GM11168 (cell line): ENCODE measurements around the gene PRELP.
"Not testable (repeated sequence)": the region's sequence is repeated elsewhere in the genome, so short reads cannot be mapped to it uniquely, and the experiment has no call there.

Experiments
- in situ Hi-C: fragments of 300-500 bp; cut with MboI; formaldehyde crosslinking; loops from one replicate; pipeline ENCODE4 v1.12.0; 2022; ENCODE audit warnings: low sequenced_read_pairs; ENCODE audit not compliant: unreplicated experiment

PRELP gene

DNA sequence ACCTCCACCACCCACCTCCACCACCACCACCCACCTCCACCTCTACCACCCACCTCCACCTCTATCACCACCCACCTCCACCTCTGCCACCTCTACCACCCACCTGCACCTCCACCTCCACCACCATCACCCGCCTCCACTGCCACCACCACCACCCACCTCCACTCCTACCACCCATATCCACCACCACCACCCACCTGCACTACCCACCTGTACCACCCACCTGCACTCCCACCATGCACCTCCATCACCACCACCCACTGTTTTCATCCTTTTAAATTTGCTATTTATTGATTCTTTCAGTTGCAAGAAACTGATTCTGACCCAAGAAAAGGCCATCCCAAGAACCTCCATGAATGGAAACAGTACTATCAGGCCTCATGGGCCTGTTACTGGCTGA lies 24.7 kb downstream of the PRELP start:
- in situ Hi-C loops = loop anchor here (5.0 kb wide), 1 partner anchor 207 kb away; no protein-coding TSS in a partner anchor

DNA sequence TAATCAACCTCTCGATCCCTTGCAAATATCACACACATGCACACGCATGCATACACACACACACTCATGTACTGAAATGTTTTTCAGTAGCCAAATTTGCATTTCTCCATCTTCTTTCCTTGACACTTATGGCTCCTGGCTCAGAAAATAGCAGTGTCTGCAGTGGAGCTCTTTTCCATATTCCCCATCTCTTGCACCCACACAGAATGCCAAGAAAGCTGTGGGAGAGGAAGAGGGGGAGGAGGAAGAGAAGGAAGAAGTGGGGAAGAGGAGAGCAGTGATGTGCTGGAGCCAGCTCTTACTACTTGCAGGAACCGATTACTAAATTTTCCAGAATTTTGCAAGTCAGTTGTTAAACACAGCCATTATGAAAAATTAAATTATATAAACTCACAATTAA lies 28.2 kb downstream of the PRELP start:
- in situ Hi-C loops = loop anchor here (5.0 kb wide), 1 partner anchor 203 kb away; no protein-coding TSS in a partner anchor

DNA sequence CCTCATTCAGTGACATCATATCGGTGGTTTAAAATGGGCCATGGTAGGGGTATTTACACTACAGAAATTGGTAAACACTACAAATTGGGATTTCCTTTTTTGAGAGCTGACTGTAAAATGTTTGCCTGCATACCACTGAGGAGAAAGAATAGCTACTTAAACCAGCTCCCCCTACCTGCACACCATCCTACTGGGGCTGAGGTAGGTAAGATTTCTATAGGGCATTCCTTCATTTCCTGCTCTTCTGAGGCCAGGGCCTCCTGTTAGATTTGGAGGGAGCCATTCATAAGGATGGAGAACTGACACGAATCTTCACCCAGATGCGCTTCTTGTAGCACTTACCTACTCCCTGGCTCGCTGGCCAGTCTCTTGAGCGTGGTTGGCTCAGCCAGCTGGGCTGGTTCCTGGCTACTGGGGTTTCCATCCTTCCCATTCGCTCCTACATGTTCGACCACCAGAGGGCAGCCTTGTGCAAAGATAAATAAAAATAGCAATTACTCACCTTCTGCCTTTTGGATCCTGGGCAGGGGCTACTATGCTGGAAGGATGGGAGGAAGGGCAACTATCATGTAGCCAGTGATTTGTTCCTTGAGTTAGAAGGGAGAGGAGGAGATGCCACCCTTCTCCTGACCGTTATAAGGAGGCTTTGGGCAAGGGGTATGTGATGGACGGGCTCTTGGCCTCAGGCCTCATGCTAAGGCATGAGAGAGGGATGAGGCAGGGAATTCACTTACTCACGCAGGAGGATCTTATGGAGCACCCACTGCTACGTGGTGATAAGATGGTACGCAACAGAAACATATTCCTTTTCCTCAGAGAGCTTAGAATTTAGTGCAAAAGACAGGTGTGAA lies 29.0 kb downstream of the PRELP start:
- in situ Hi-C loops = loop anchor here (5.0 kb wide), 1 partner anchor 203 kb away; no protein-coding TSS in a partner anchor

DNA sequence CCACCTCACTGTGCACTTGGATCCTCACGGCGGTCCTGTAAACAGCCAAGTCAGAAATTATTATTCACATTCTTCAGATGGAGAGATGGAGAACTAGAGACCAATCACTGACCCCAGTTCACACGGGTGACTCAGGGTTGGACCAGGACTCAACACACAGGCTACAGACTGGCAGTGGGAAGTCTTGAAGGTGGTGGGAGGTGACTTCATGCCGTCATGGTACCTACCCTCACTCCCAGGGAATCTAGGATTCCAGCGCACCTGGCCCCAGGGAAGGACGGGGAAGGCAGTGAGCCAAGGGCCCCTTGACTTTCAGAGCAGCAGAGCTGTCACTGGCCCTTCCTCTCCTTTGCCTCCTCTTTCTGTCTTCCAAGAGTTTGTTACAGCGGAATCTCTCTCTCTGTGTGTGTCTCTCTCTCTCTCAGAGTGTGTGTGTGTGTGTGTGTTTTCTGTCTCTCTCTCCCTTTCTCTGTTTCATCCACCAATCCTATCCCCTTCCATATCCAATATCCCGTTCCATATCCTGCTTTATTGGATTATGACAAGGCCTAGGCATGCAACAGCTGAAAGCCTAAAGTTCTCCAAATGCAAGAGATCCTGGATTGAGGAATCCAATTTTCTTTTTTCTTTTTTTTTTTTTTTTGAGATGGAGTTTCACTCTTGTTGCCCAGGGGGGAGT lies 30.1 kb downstream of the PRELP start:
- in situ Hi-C loops = no loop called here

DNA sequence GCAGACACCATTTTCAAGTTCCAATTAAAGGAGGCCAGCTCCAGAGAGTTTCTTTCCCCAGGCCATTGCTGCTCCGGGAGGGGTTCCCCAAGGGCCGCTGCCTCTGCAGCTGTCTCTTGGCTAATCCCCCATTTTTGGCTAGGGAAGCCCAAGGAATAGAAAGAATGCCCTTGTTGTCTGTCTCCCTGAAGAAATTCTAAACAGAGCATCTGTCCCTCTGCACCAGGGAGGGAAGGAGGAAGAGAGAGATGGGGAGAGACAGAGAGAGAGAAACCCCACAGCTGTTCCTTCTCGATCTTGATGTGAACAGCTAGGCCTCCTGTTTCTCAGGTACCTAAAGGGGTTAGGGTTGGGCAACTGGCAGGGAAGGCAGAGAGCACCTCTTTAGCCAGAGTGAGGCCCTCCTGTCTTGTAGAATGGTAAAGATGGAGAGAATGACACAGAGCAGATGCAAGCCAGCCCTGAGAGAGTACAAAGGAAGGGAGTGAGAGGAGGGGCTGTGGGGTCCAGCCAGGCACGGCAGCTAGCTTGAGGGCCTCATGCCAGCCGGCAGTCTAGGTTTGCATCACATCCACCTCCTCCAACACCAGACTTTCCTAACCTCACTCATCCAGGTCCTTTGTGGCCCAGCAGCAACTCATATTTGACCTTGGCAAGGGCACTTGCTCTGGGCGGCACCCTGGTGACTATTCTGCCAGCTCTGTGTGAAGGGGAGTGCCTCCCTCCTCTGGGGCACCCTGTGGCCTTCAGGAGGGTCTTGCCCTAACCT lies 31.4 kb downstream of the PRELP start:
- in situ Hi-C loops = no loop called here

DNA sequence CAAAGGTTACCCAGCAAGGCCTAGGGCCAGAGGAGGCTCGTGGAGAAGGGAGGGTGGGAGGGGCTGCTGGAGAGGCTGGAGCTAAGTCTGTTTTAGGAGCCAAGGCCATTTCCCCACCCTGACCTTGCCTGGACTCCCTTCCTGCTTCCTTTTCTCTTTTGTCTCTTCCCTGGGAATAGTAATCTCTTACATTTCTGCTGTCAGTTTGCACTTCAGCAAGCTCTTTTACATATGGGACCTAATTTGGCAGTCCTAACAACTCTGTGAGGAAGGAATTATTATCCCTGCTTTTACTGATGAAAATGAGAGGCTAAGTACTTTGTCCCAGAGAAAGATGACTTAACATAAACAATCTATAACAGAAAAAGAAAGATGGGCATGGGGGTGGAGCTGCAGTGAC lies 32.2 kb downstream of the PRELP start:
- in situ Hi-C loops = no loop called here

DNA sequence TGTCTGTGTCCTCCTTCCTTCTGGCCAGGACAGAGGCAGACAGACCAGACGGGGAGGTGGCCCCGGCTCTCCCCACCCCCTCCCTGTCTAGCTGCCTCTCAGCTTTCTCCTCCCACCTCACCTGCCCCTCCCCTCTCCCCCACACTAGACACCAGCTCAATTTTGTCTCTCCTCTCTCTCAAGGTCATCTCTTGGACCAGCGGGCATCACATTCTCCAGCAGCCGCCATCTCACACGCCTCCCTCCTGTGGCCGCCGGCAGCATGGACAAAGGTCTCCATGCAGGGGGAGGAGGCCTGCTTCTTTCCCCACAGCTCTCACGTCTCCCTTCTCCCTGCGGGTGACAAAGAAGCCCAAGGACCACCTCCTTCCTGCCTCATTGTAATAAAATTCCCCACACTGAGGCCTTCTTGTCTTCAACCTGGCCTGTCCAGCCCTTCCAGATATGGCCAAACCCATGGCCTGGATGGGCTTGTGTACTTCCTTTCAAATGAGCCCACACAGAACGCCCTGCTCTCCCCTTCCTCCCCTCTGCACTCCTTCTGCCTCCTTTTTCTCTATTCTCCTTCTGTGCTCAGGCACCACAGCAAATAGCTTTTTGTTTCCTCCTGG lies 33.0 kb downstream of the PRELP start:
- in situ Hi-C loops = no loop called here

DNA sequence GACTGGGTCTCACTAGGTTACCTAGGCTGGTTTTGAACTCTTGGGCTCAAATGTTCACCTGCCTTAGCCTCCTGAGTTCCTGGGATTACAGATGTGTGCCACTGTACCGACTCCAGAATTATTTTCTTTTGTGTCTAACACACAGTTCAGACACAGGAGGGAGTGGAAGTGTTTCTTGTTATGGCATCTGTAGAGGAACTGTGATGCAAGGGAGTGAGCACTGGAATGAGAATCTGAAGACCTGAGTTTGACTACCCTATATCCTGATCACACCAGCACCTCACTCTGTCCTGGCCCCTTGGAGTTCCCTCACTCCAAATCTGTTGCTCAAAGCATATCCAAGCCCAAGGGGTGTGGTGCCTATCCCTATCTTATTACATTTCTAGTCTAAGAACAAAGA lies 33.5 kb downstream of the PRELP start:
- in situ Hi-C loops = no loop called here

DNA sequence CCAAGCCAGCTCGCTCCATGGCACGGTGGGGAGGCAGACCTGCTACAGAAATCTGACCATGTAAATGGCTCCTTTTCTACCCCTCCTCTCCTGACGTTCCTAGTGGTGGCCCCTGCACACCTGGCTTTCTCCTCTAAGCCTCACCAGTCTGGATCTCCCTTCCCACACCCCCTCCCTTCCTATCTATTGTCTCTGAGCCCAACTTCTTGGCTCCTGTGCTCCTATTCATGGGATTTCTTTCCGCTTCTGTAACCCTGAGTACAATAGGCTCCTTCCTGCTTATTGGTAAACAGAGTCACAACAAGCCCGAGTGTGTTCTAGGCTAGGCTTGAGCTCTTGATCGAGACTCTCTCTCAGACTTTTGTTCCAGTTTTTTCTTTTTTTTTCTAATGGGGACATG lies 35.9 kb downstream of the PRELP start:
- in situ Hi-C loops = no loop called here

DNA sequence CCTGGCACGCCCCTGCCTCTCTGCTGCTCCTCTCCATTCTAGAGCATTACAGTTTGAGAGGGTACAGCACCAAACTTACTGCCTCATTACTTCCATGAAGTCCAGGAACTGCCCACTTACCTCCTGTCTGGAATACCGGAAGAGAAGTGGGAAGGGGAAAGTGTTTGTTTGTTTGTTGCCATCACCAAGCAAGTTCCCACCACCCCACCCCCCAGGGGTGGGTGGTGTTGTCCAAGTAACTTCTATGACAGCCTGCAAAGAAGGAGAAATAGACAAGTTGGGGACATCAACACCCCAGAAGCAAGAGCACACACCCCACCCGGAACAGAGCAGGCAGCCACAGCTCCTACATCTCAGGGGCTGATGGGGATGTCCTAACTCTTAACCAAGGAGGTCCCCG lies 36.3 kb downstream of the PRELP start:
- in situ Hi-C loops = no loop called here

DNA sequence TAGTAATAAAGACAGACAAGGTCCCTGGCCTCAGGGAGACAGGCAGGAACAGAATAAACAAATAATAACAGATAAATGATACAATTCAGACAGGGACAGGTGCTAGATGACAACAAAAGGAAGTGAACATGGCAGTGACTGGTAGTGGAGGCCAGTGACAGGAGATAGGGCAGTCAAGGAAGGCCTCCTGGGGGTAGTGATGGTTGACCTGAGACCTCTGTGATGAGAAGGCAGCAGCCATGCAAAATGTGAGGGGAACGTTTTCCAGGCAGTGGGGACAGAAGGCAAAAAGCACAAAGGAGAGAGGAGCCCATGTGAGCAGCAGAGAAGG lies 36.9 kb downstream of the PRELP start:
- in situ Hi-C loops = no loop called here

DNA sequence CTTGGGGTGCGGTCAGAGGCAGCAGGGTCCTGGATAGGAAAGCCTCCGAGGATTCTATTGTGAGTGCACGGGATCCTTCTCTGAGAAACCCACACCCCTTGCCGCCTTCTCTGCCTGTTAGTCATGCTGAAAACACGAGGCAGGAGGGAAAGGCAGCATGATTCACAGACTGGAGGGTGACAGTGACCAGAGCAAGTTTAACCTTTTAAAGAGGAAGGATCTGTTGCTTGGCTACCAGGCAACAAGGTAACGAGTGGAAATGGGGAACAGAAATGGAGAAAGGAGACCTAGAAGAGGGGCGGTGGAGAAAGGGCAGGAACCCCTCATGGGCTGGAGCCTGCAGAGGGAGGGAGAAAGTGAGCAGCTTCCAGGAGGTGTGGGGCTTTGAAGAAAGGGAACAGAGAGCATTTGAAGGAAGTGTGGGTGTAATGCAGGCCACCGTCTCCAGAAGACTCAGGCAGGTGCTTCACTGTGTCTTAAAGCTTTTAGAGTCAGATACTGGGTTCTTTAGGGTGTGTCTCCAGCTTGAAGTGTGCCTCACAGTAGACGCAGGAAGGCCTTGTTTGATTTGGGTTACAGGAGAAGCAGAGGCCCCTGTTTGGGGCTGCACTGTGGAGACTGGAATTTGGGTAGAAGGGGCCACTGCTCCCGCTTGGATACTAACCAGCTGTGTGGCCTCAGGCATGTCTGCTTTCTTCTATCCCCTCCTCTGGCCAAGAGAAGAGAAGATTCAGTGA lies 37.4 kb downstream of the PRELP start:
- in situ Hi-C loops = no loop called here

DNA sequence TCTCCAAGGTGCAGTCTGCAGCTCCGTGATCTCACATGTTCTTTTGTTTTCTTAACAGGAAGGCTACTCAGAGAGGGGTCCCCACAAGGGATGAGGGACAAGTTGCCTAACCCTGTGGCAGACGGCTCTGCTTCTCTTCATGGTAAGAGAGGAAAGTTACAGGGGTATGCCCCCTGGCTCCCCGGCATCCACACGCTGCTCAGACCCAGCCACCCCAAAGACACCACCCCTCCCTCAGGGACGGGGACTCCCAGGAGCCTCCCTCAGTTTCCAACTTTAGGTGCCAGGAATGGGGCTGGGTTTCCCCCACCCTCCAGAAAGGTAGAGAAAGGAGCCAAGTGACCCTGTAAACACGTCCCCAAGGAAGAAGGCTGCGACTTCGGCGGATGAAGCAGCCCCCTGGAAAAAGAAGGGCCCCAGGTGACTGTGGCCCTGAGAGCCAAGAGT lies 38.0 kb downstream of the PRELP start:
- in situ Hi-C loops = no loop called here

DNA sequence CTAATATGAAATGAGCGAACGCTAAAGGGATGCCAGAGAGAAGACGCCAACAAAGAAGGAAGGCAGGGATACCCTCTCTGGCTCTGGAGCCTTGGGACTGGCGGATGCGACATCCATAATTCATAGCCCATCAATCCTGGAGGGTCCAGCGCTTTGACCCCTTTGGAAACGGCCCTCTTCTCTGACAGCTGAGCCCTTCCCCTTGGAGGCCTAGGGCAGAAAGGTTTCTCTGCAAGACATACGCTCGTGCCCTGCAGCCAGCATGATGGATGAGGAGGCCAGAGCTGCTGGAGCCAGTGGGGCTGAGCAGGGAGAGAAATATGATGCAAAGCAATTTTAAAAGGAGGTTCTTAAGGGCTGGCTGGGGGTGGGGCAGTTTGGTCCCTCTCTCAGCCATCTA lies 40.6 kb downstream of the PRELP start:
- in situ Hi-C loops = no loop called here

DNA sequence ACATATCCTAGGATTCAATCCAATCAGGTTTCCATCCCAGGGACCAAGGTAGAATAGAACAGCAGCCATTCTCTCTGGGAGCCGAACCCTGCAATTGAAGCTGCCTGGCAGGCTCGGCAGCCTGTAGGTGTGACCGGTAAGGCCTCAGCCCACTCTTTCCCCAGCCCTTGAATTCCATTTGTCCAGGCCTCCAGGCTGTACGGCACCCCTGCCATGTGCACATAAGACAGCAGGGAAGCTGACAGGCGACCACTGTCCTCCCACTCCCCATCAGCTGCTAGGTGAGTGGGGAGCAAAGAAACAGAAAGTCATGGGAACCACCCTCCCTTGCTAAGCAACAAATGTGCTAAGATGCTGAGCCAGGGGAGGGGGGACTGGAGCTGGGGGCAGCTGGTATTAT lies 41.3 kb downstream of the PRELP start:
- in situ Hi-C loops = no loop called here

DNA sequence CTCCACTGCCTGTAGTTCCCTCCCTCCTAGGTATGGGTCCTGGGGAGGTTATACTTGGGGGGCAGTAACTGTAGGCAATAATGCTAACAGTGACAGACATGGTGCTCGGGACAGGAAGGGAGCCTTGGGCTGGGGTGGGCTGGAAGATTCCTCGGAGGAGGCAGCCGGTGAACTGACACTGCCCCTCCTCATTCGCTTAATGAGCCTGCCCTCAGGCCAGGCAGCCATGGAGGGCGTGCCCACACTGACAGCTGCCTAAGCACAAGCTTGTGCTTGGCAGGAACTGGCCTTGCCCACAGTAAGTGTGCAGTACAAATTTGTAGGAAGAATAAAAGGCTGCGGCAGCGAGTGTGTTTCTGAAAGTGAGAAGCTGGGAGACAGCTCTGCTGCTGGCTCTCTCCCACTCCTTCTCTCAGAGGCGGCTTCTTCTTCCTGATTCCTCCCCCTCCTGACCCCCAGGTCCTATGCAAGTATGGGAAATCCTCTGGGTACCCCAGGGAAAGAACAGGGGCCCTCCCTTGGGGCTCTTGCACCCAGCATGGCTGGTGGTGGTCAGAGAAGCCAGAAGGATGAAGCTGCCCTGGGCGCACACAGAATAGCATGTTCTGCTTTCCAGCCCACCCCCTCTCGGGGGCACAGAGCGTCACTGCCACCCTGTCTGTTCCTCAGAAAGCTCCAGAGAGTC lies 42.0 kb downstream of the PRELP start:
- in situ Hi-C loops = no loop called here

DNA sequence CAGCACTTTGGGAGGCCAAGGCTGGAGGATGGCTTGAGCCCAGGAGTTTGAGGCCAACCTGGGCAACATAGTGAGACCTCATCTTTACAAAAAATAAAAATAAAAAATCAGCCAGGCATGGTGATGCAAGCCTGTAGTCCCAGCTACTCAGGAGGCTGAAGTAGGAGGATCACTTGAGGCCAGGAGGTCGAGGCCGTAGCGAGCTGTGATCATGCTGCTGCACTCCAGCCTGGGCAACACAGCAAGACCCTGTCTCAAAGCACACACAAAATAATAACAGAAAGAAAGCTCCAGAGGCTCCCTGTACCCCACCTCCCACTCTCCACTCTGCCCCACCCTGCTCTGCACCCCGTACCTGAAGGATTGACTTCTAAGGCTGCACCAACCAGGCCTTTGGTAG lies 42.5 kb downstream of the PRELP start:
- in situ Hi-C loops = not testable (repeated sequence)

DNA sequence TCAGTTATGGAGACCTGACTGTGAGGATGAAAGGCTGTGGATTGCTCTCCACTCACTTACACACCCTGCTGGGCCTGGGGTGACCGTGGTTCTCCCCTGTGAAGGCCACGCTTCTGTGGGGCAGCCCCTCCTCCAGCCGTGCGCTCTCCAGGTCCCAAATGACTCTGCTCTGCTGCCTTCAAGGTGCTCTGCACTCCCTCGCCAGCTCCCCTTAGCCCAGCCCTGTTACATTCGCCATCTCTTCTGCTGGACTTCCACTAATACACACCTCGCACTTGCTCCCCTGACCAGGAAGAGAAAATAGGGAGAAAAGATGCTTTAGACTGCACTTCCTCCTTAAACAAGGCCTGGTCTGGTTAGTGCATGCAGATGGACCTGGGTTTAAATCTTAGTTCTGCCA lies 42.9 kb downstream of the PRELP start:
- in situ Hi-C loops = no loop called here

DNA sequence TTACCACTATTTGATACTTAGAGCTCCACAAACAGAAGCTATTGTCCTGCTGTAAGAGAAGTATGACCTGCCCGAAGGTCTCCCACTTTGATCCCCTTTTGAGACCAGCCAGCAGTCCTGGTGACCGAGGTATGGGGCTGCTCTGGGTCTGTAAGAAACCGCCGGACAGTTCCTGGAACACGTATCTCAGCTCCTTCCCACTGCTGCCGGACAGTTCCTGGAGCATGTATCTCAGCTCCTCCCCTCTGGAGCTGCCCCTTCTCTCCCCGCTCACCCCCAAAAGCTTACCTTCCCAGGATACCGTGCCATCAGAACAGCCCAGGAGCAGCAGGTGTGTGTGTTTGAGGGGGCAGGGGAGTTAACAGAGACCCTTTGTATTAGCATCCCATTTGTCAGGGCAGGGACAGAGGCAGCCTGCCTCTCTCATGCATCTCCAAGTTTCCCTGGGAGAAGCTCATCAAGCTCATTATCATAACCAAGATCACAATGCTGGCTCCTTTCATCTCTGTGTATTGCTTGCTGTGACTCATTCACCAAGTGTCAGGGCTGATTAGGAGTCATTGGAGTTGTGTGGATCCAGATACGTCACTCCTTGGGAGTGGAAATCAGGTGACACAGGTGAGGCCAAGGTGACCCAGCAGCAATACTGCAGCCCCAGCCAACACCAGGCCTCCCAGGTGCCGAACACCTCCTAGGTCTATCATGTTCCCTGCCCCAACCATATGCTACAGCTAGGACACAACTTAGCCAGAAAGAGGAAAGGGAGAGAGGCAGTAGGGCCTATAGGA lies 43.6 kb downstream of the PRELP start:
- in situ Hi-C loops = no loop called here
